ENCODE data around the gene BRICD5. TPM values are rescaled to one million over a fixed set of nuclear protein-coding genes. Genes with fewer than 3 reads are reported as not detected.

Gene BRICD5
- total RNA-seq, 1 donor from 2014 or later: 30.2 TPM

DNA sequence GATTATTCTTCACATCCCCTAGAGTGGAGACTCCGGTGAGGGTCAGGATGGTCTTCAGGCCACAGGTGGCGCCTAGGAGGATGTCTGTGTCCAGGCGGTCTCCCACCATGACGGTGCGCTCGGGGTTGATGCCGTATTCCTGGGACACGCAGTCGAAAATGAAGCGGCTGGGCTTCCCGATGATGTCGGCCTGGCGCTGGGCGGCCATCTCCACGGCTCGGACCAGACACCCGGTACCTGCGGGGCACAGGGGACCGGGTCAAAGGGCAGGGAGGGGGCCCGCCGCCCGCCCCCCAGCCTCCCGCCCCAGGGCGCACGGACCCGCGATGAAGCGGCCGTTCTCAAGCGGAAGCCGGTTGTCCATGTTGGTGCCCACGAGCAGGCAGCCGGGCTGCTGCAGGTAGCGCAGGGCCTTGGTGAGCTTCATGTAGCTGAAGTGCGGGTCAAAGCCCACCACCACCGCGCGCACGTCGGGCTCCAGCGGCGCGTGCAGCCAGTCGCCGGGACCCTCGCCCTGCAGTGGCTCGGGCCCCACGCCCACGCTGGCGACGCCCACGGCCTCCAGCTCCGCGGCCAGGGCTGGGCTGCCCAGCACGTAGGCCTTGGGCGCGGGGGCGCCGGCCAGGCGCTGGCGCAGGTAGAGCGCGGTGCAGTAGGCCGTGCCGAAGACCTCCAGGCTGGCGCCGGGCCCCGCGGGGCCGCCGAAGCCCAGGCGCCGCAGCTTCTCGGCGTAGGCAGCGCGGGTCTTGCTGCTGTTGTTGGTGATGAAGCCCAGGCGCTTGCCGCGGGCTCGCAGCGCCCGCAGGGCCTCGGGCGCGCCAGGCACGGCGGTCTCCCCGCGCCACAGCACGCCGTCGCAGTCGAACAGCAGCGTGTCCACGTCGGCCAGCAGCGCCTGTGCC lies 3.4 kb upstream of the BRICD5 start:
- no peaks in the 10 kb centered on the region for H3K36me3 Mint-ChIP-seq (ENCODE audit: unreplicated experiment)
- peaks cover 10% of the 10 kb centered on the region for H3K27me3 Mint-ChIP-seq (ENCODE audit: unreplicated experiment)
- peak overlapping the region; percentile 18 for H3K27ac Mint-ChIP-seq (ENCODE audit: unreplicated experiment)
- TF ChIP-seq, protein P1, sequence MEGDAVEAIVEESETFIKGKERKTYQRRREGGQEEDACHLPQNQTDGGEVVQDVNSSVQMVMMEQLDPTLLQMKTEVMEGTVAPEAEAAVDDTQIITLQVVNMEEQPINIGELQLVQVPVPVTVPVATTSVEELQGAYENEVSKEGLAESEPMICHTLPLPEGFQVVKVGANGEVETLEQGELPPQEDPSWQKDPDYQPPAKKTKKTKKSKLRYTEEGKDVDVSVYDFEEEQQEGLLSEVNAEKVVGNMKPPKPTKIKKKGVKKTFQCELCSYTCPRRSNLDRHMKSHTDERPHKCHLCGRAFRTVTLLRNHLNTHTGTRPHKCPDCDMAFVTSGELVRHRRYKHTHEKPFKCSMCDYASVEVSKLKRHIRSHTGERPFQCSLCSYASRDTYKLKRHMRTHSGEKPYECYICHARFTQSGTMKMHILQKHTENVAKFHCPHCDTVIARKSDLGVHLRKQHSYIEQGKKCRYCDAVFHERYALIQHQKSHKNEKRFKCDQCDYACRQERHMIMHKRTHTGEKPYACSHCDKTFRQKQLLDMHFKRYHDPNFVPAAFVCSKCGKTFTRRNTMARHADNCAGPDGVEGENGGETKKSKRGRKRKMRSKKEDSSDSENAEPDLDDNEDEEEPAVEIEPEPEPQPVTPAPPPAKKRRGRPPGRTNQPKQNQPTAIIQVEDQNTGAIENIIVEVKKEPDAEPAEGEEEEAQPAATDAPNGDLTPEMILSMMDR (IDR thresholded peaks at IDR 0.05; ENCODE audit: partially characterized antibody, unreplicated experiment): no peak
- H3K4me1 Mint-ChIP-seq (ENCODE audit: low read depth, unreplicated experiment): peaks cover 11% of the 10 kb centered on the region
- peaks cover 2% of the 10 kb centered on the region for H3K9me3 Mint-ChIP-seq (ENCODE audit: unreplicated experiment)
- peak overlapping the region; percentile 83 for H3K4me3 Mint-ChIP-seq (ENCODE audit: unreplicated experiment)
- DNase-seq: no peak

DNA sequence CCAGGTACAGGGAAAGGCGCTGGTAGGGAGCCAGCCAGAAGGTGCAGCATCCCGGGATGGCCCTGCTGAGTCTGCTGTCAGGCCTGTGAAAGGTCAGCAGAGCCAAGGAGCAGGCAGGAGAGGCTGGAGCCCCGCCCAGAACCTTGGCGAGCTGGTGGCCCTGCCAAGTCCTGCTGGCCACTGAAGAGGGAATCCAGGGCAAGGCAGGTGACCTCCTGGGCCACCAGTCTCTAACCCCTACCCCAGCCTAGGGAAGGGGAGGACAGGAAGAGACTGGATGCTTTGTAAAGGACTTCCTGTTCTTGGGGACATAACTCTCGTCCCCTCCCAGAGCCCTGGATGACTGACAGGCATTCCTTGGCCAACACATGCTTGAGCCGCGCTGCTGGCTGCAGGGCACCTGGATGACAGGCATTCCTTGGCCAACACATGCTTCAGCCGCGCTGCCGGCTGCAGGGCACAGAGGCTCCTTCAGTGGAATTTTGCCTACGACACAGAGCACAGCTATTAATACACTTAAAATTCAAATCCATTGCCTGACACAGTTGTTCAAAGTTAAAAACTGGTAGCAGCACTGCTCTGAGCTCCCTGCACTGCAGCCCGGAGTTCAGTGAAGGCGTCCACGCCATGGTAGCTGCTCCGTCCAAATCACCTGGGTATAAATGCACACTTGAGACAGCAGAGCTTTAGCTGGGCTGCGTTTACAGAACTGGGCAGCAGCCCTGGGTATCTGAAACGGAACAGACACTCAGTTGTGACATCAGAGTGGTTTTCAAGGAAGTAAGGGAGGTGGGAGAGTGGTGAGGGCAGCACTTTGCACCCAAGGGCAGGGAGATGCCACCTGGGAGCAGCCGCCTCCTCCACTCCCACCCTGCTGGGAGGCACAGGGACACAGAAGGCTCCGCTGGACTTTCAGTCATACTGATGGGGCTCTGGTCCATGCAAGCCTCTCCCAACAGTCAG lies 2.0 kb upstream of the BRICD5 start:
- H3K4me3 Mint-ChIP-seq (ENCODE audit: unreplicated experiment): peak overlapping the region; percentile 83
- peaks cover 4% of the 10 kb centered on the region for H3K9me3 Mint-ChIP-seq (ENCODE audit: unreplicated experiment)
- H3K27ac Mint-ChIP-seq (ENCODE audit: unreplicated experiment): peak overlapping the region; percentile 28
- H3K4me1 Mint-ChIP-seq (ENCODE audit: low read depth, unreplicated experiment): peaks cover 12% of the 10 kb centered on the region
- H3K36me3 Mint-ChIP-seq (ENCODE audit: unreplicated experiment): no peaks in the 10 kb centered on the region
- TF ChIP-seq, protein P1 (IDR thresholded peaks at IDR 0.05; ENCODE audit: partially characterized antibody, unreplicated experiment): no peak
- peaks cover 11% of the 10 kb centered on the region for H3K27me3 Mint-ChIP-seq (ENCODE audit: unreplicated experiment)
- no peak for DNase-seq

DNA sequence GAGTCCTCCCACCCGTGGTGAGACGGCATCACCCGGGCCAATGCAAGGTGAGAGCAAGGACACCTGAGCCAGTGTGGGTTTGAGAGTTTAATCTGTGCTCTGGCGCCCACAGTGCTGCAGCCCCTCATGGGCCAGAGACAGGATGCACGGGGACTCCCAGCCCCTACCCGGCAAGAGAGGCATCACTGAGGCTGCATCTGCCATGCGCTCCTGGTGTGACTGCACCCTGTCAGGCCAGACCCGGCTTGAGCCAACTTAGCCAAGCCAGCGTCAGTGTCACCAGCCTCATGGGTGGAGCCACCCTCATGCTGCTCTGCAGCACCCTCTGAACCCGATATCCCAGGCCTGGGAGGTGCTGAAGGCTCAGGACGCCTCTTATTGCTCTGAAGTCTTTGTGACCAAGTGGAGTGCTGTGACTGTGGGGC lies 1.3 kb upstream of the BRICD5 start:
- Mint-ChIP-seq H3K36me3 (ENCODE audit: unreplicated experiment) (no peaks in the 10 kb centered on the region), H3K4me1 (ENCODE audit: low read depth, unreplicated experiment) (peaks cover 15% of the 10 kb centered on the region), H3K27ac (ENCODE audit: unreplicated experiment) (no peak overlapping the region), H3K9me3 (ENCODE audit: unreplicated experiment) (peaks cover 7% of the 10 kb centered on the region), H3K27me3 (ENCODE audit: unreplicated experiment) (peaks cover 15% of the 10 kb centered on the region), H3K4me3 (ENCODE audit: unreplicated experiment) (peak overlapping the region; percentile 46)
- no peak for DNase-seq
- TF ChIP-seq, protein P1 (IDR thresholded peaks at IDR 0.05; ENCODE audit: partially characterized antibody, unreplicated experiment): no peak

DNA sequence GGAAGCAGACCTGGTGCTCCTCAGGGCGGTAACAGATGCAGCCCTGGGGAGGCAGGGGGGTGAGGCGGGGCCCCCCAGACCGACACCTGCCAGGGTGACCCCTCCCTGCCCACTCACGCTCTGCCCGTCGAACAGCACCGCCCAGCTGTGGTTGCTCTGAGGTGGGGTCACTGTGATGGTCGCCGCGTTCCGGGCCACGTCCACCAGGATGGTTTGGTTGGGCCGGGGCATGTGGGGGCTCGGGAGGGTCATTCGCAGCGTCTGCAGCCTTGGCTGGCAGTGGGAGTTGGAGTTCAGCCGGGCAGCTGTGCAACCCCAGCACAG lies 692 bp downstream of the BRICD5 start:
- H3K9me3 Mint-ChIP-seq (ENCODE audit: unreplicated experiment): peaks cover 7% of the 10 kb centered on the region
- no peak for DNase-seq
- no peak overlapping the region for H3K4me3 Mint-ChIP-seq (ENCODE audit: unreplicated experiment)
- no peak overlapping the region for H3K27ac Mint-ChIP-seq (ENCODE audit: unreplicated experiment)
- H3K36me3 Mint-ChIP-seq (ENCODE audit: unreplicated experiment): no peaks in the 10 kb centered on the region
- TF ChIP-seq, protein P1 (IDR thresholded peaks at IDR 0.05; ENCODE audit: partially characterized antibody, unreplicated experiment): no peak
- peaks cover 16% of the 10 kb centered on the region for H3K4me1 Mint-ChIP-seq (ENCODE audit: low read depth, unreplicated experiment)
- H3K27me3 Mint-ChIP-seq (ENCODE audit: unreplicated experiment): peaks cover 13% of the 10 kb centered on the region

All from glutamatergic neuron (in vitro differentiated cells).